OCI-LY3 (cell line): ENCODE measurements around the gene MUSTN1.

Experiments
- EZH2phosphoT487 ChIP-seq: fragments of 200-600 bp; shearing (Covaris generic); IDR thresholded peaks from 2 replicates; pipeline ENCODE4 v1.6.1; 2018; ENCODE audit warnings: antibody characterized with exemption, mixed run types, low read depth
- TF ChIP-seq, protein P1 (sequence below): fragments of 200-600, 300-600 bp; sonication (generic); IDR thresholded peaks from 2 replicates; pipeline ENCODE4 v1.5.1; 2014; ENCODE audit warnings: antibody characterized with exemption, low read length, low read depth

DNA sequence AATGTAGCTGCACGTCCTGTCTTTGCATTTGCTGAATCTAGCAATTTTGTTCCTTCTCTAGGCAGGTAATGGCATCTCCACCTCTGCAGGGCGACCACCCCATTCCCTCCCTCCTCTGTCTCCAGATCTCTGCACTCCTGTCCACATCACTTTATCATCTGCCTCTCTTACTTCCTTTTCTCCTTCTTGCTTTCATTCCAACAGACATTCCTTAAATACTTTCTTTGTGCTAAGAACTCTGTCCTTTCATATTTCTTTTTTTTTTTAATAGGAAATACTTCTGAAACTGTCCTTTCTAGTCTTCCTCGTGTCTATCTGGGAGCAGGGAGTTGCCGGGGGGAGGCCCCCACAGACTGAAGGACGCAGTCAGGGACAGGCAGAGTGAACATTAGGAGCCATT, 33.0 kb downstream of the MUSTN1 start:
- TF ChIP-seq, protein P1, sequence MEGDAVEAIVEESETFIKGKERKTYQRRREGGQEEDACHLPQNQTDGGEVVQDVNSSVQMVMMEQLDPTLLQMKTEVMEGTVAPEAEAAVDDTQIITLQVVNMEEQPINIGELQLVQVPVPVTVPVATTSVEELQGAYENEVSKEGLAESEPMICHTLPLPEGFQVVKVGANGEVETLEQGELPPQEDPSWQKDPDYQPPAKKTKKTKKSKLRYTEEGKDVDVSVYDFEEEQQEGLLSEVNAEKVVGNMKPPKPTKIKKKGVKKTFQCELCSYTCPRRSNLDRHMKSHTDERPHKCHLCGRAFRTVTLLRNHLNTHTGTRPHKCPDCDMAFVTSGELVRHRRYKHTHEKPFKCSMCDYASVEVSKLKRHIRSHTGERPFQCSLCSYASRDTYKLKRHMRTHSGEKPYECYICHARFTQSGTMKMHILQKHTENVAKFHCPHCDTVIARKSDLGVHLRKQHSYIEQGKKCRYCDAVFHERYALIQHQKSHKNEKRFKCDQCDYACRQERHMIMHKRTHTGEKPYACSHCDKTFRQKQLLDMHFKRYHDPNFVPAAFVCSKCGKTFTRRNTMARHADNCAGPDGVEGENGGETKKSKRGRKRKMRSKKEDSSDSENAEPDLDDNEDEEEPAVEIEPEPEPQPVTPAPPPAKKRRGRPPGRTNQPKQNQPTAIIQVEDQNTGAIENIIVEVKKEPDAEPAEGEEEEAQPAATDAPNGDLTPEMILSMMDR: no peak
- no peak for TF ChIP-seq EZH2phosphoT487
